ENCODE results near the gene BABAM1.

GRCh38 chr19:17324357-17325114 lies 57.3 kb downstream of the BABAM1 start:
- TF ChIP-seq CTCF (optimal IDR thresholded peaks at IDR 0.05 in 1 of 3, IDR thresholded peaks at IDR 0.05 in 1 of 3, conservative IDR thresholded peaks at IDR 0.05 in 1 of 3; ENCODE audit: extremely low read depth in 1 of 3, insufficient read depth in 2 of 3, low read length in 3 of 3): no peak
- TF ChIP-seq EZH2 (IDR thresholded peaks at IDR 0.05; ENCODE audit: low read length): no peak

Measured in keratinocyte (primary cell).